ENCODE results near the gene SLC5A1. TPM values are rescaled to one million over a fixed set of nuclear protein-coding genes. Genes with fewer than 3 reads are reported as not detected.

Gene SLC5A1
- total and polyA plus RNA-seq, 2 of the 8 experiments (the other 6 are each of a cell fraction or from before 2014, with no cell fraction given), result 0.06 TPM; not detected in 1

- FAIRE-seq, result no peak
- no peak overlapping the region for H2AK5ac ChIP-seq (ENCODE audit: low read depth, low read length)
- CTCF ChIA-PET (ENCODE audit: partially characterized antibody), result interaction anchor here (12.1 kb wide), 1 partner anchor 114 kb away, joined by 243 read pairs; no protein-coding TSS in a partner anchor
Observed at GRCh38 chr22:32088084-32088483, 45.0 kb downstream of the SLC5A1 start.

More at GRCh38 chr22:32088084-32088483, 45.0 kb downstream of the SLC5A1 start:
- Histone ChIP-seq H3K4me1 (replicated peaks in 1 of 4; ENCODE audit: control insufficient read depth in 3 of 4, insufficient read depth in 4 of 4, low read length in 3 of 4) (no peaks in the 10 kb centered on the region), H3K4ac (replicated peaks; ENCODE audit: insufficient read length, low read depth, low read length) (no peak overlapping the region), H2BK15ac (ENCODE audit: low read length) (no peak overlapping the region), H2BK120ac (replicated peaks; ENCODE audit: low read depth, low read length) (no peak overlapping the region), H3K36me3 (ENCODE audit: control insufficient read depth in 2 of 4, insufficient read depth in 4 of 4, low read length in 3 of 4) (no peaks in the 10 kb centered on the region), H3K27me3 (replicated peaks in 1 of 4; ENCODE audit: control insufficient read depth in 3 of 4, extremely low read depth in 1 of 4, insufficient read depth in 3 of 4, low read length in 3 of 4) (peaks cover 0 to under 1% (median 0%) of the 10 kb centered on the region in 4 experiments; a peak in 1 of 7 replicates), H3K4me2 (ENCODE audit: insufficient read depth in 1 of 2, low read depth in 2 of 2, low read length in 2 of 2) (no peak overlapping the region), H3K23me2 (ENCODE audit: low read depth, low read length) (no peaks in the 10 kb centered on the region), H2AFZ (ENCODE audit: low read length) (no peak overlapping the region), H2BK12ac (ENCODE audit: low read depth, low read length) (no peak overlapping the region), H4K5ac (ENCODE audit: insufficient read length, low read depth, low read length) (no peak overlapping the region), H3K79me2 (ENCODE audit: control insufficient read depth in 1 of 2, insufficient read depth in 2 of 2, low read length in 2 of 2) (no peaks in the 10 kb centered on the region), H3K4me3 (ENCODE audit: extremely low read depth in 1 of 4, insufficient read depth in 2 of 4, low read depth in 3 of 4, low read length in 4 of 4) (no peak overlapping the region), H3K14ac (ENCODE audit: insufficient read length) (no peak overlapping the region), H4K8ac (ENCODE audit: extremely low read depth, insufficient read depth, low read length) (no peak overlapping the region), H2BK20ac (ENCODE audit: low read length) (no peak overlapping the region), H2BK5ac (ENCODE audit: low read depth, low read length) (no peak overlapping the region), H3K18ac (ENCODE audit: extremely low read depth, low read length) (no peak overlapping the region), H3K9ac (replicated peaks in 1 of 4; ENCODE audit: extremely low read depth in 1 of 4, low read depth in 3 of 4, low read length in 3 of 4) (no peak overlapping the region), H3K23ac (ENCODE audit: insufficient read length) (no peak overlapping the region), H3K56ac (replicated peaks; ENCODE audit: insufficient read length, low read depth, low read length) (no peak overlapping the region), H4K20me1 (replicated peaks in 1 of 2; ENCODE audit: control insufficient read depth in 1 of 2, insufficient read depth in 2 of 2, low read length in 2 of 2) (no peaks in the 10 kb centered on the region), H3K27ac (ENCODE audit: low read depth, low read length) (no peak overlapping the region), H3K9me3 (ENCODE audit: insufficient read depth in 2 of 2, low read depth in 1 of 2, low read length in 1 of 2) (no peaks in the 10 kb centered on the region), H3K79me1 (ENCODE audit: low read depth, low read length) (no peaks in the 10 kb centered on the region), H4K91ac (replicated peaks; ENCODE audit: insufficient read length, low read length) (no peak overlapping the region)
- WGBS, 2 experiments (ENCODE audit: extremely low coverage in 1 of 2, insufficient coverage in 1 of 2, insufficient read length in 1 of 2, insufficient replicate concordance in 2 of 2, low coverage in 1 of 2, low lambda C conversion rate in 2 of 2, missing lambda C conversion rate in 1 of 2), result 100% methylated on average over 2 of the region's 3 CpGs; no CpG with 5 or more reads in 1 of the 2 experiments
- no peak for DNase-seq (ENCODE audit: low read depth in 1 of 2, low spot score in 2 of 2)
- TF ChIP-seq RAD21 (IDR thresholded peaks at IDR 0.05 in 1 of 2, conservative IDR thresholded peaks at IDR 0.05 in 1 of 2; ENCODE audit: low read depth in 2 of 2, low read length in 2 of 2) (no peak), CBX8 (IDR thresholded peaks at IDR 0.05; ENCODE audit: borderline replicate concordance, low read depth, low read length) (no peak), EGR1 (IDR thresholded peaks at IDR 0.05; ENCODE audit: borderline replicate concordance, low read depth, low read length) (no peak), FOSL1 (IDR thresholded peaks at IDR 0.05; ENCODE audit: insufficient read depth, low read depth, low read length) (no peak), SIX5 (IDR thresholded peaks at IDR 0.05; ENCODE audit: low read depth, low read length) (no peak), RNF2 (IDR thresholded peaks at IDR 0.05; ENCODE audit: borderline replicate concordance, low read depth, low read length, missing control alignments, poor library complexity, severe bottlenecking) (no peak), SRF (IDR thresholded peaks at IDR 0.05; ENCODE audit: low read depth, low read length) (no peak), PHF8 (conservative IDR thresholded peaks at IDR 0.05; ENCODE audit: low read depth, low read length) (no peak), RFX5 (IDR thresholded peaks at IDR 0.05; ENCODE audit: borderline replicate concordance, low read depth, low read length) (no peak), EZH2 (IDR thresholded peaks at IDR 0.05; ENCODE audit: low read depth, low read length, severe bottlenecking) (no peak), GABPA (IDR thresholded peaks at IDR 0.05; ENCODE audit: borderline replicate concordance, insufficient read depth, low read length) (no peak), SAP30 (IDR thresholded peaks at IDR 0.05; ENCODE audit: insufficient read depth, insufficient replicate concordance, low read length) (no peak), TCF12 (IDR thresholded peaks at IDR 0.05; ENCODE audit: low read depth, low read length) (no peak), TBP (IDR thresholded peaks at IDR 0.05; ENCODE audit: low read depth, low read length) (no peak)
- POLR2A ChIA-PET (ENCODE audit: partially characterized antibody), result no interaction called here

All from H1 (cell line).